WTC11 (cell line): ENCODE results near the gene ASIC2. TPM values are rescaled to one million over a fixed set of nuclear protein-coding genes. Genes with fewer than 3 reads are reported as not detected.
"Not testable (repeated sequence)": the region's sequence is repeated elsewhere in the genome, so short reads cannot be mapped to it uniquely, and the experiment has no call there.

ENCODE experiments used
- ATAC-seq: fragments of 200-7000 bp; cut with Tn5 transposase; 2 replicates; pipeline ENCODE4 v1.10.0; 2021; ENCODE audit warnings: mild to moderate bottlenecking, moderate library complexity
- CTCF ChIA-PET: fragments of 300-600 bp; sonication (Branson Sonifier 250); formaldehyde crosslinking; loops from one replicate; lab custom pipeline; 2021; ENCODE audit warnings: antibody characterized with exemption; lab: Charles Lee
- POLR2A ChIA-PET: fragments of 350-600 bp; sonication (Branson Sonifier 250); formaldehyde crosslinking; loops from one replicate; lab custom pipeline; 2021; ENCODE audit warnings: antibody characterized with exemption; lab: Charles Lee
- DNase-seq: peaks from one replicate; pipeline ENCODE4 v3.0.0; 2021; ENCODE audit warnings: low spot score
- H3K27ac Mint-ChIP-seq: 2 replicates; pipeline ENCODE4 v1.8.0; 2021; ENCODE audit warnings: mixed read lengths
- H3K27me3 Mint-ChIP-seq: 2 replicates; pipeline ENCODE4 v1.8.0; 2021; ENCODE audit warnings: low read depth, mild to moderate bottlenecking, moderate library complexity, mixed read lengths
- H3K36me3 Mint-ChIP-seq: 2 replicates; pipeline ENCODE4 v1.8.0; 2021; ENCODE audit warnings: mixed read lengths
- H3K4me1 Mint-ChIP-seq: 2 replicates; pipeline ENCODE4 v1.8.0; 2022; ENCODE audit warnings: mixed read lengths
- H3K4me3 Mint-ChIP-seq: 2 replicates; pipeline ENCODE4 v1.8.0; 2021; ENCODE audit warnings: mild to moderate bottlenecking, moderate library complexity, mixed read lengths
- H3K9me3 Mint-ChIP-seq: 2 replicates; pipeline ENCODE4 v1.8.0; 2021; ENCODE audit warnings: mixed read lengths
- FOXK1 ChIP-seq: sonication (generic); formaldehyde crosslinking; IDR thresholded peaks from 2 replicates; pipeline ENCODE4 v1.8.0; 2022; ENCODE audit warnings: mild to moderate bottlenecking, moderate library complexity, missing genetic modification reagents
- GTF2I ChIP-seq: fragments of 250-450 bp; sonication (Bioruptor Pico); conservative IDR thresholded peaks from 2 replicates; pipeline ENCODE4 v1.4.0; 2021; ENCODE audit warnings: mild to moderate bottlenecking
- KAT7 ChIP-seq: sonication (generic); formaldehyde crosslinking; IDR thresholded peaks from 2 replicates; pipeline ENCODE4 v1.8.1; 2023; ENCODE audit warnings: missing genetic modification reagents, mild to moderate bottlenecking, borderline replicate concordance
- MLX ChIP-seq: sonication (generic); formaldehyde crosslinking; IDR thresholded peaks from 2 replicates; pipeline ENCODE4 v1.8.1; 2023; ENCODE audit warnings: mild to moderate bottlenecking, missing genetic modification reagents, moderate library complexity
- RORB ChIP-seq: fragments of 250-450 bp; sonication (Bioruptor Pico); IDR thresholded peaks from 2 replicates; pipeline ENCODE4 v1.9.0; 2021; ENCODE audit warnings: mild to moderate bottlenecking
- ZNF138 ChIP-seq: sonication (generic); formaldehyde crosslinking; conservative IDR thresholded peaks from 2 replicates; pipeline ENCODE4 v1.8.1; 2022; ENCODE audit warnings: mild to moderate bottlenecking, moderate library complexity, missing genetic modification reagents
- ZNF671 ChIP-seq: fragments of 250-450 bp; sonication (Bioruptor Pico); IDR thresholded peaks from 2 replicates; pipeline ENCODE4 v1.8.0; 2021; ENCODE audit warnings: mild to moderate bottlenecking
- total RNA-seq: library from RNA; stranded (reverse); gene quantifications from 3 replicates; pipeline ENCODE4 v1.2.3, GENCODE V29; 2021
- TF ChIP-seq, protein P1 (sequence below): sonication (generic); formaldehyde crosslinking; IDR thresholded peaks from 2 replicates; pipeline ENCODE4 v1.8.1; 2022; ENCODE audit warnings: low read depth, mild to moderate bottlenecking, moderate library complexity, missing genetic modification reagents, borderline replicate concordance
- TF ChIP-seq, protein P2 (sequence below): sonication (generic); formaldehyde crosslinking; IDR thresholded peaks from 2 replicates; pipeline ENCODE4 v1.8.1; 2023; ENCODE audit warnings: mild to moderate bottlenecking, missing genetic modification reagents
- TF ChIP-seq, protein P3 (sequence below): sonication (generic); formaldehyde crosslinking; IDR thresholded peaks from 2 replicates; pipeline ENCODE4 v1.8.1; 2022; ENCODE audit warnings: mild to moderate bottlenecking, moderate library complexity, missing genetic modification reagents

The ASIC2 gene
- total RNA-seq, 1 experiment from 2014 or later = 2.7 TPM

DNA sequence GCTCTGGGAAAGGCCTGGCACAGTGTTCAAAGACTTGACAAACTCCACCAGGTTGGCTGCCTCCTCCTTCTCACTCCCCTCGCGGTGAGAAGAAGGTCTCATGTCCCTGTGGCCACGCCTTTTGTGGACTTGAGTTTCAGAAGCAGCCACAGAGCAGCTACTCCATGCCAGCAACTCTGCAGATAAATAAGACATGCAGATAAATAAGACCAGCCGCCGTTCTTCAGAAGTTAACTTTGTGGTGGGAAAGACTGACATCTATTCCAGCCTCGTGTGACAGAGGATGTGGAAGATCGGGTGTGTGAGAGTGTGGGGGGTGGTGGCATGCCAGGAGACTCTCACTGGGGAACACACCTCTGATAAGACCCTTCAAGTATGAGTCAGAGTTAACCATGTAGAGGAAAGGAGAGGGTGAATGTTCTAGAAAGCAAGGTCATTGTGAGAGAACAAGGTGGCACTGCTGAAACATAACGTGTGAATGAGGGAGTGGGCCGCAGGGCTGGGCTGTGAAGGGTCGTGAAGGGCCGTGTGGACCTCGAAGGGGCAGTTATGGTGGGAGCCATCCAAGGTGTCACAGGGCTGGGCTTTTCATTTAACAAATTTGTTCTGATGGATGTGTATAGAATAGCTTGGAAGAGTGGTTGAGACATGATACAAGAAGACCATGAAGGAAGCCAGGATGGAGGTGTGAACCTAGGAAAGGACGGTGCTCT, 300.6 kb downstream of the ASIC2 start (continued):
- TF ChIP-seq RORB (CRISPR knock-in tag) = no peak
- TF ChIP-seq GTF2I (CRISPR knock-in tag) = no peak
- TF ChIP-seq ZNF138 (CRISPR knock-in tag) = no peak
- no peak for TF ChIP-seq KAT7
- TF ChIP-seq MLX = no peak
- no peak for TF ChIP-seq FOXK1 (CRISPR knock-in tag)
- TF ChIP-seq ZNF671 (CRISPR knock-in tag) = no peak
- TF ChIP-seq, protein P1, sequence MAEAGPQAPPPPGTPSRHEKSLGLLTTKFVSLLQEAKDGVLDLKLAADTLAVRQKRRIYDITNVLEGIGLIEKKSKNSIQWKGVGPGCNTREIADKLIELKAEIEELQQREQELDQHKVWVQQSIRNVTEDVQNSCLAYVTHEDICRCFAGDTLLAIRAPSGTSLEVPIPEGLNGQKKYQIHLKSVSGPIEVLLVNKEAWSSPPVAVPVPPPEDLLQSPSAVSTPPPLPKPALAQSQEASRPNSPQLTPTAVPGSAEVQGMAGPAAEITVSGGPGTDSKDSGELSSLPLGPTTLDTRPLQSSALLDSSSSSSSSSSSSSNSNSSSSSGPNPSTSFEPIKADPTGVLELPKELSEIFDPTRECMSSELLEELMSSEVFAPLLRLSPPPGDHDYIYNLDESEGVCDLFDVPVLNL (CRISPR knock-in tag) = no peak

DNA sequence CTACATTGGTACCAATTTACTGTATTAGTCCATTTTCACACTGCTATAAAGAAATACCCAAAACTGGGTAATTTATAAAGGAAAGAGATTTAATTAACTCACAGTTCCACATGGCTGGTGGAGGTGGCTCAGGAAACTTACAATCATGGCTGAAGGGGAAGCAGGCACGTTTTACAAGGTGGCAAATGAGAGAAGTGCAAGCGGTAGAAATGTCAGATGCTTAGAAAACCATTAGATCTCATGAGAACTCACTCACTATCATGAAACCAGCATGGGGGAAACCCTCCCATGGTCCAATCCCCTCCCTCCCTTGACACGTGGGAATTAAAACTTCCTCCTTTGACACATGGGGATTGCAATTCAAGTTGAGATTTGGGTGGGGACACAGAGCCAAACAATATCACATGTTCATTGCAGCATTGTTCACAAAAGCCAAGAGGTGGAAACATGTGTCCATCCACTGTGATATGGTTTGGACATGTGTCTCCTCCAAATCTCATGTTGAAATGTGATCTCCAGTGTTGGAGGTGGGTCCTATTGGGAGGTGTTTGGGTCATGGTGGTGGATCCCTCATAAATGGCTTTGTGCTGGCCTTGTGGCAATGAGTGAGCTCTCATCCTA, 304.5 kb downstream of the ASIC2 start:
- ChIA-PET POLR2A (no interaction called here), CTCF (interaction anchor here (1.9 to 4.1 kb wide), 2 partner anchors 10 kb away, joined by 6 to 19 read pairs; no protein-coding TSS in a partner anchor)
- Mint-ChIP-seq H3K9me3 (peaks cover 50% of the 10 kb centered on the region), H3K27ac (no peak overlapping the region), H3K4me3 (no peak overlapping the region), H3K36me3 (peaks cover 18% of the 10 kb centered on the region), H3K4me1 (no peaks in the 10 kb centered on the region), H3K27me3 (peaks cover 31% of the 10 kb centered on the region)
- TF ChIP-seq, protein P2, sequence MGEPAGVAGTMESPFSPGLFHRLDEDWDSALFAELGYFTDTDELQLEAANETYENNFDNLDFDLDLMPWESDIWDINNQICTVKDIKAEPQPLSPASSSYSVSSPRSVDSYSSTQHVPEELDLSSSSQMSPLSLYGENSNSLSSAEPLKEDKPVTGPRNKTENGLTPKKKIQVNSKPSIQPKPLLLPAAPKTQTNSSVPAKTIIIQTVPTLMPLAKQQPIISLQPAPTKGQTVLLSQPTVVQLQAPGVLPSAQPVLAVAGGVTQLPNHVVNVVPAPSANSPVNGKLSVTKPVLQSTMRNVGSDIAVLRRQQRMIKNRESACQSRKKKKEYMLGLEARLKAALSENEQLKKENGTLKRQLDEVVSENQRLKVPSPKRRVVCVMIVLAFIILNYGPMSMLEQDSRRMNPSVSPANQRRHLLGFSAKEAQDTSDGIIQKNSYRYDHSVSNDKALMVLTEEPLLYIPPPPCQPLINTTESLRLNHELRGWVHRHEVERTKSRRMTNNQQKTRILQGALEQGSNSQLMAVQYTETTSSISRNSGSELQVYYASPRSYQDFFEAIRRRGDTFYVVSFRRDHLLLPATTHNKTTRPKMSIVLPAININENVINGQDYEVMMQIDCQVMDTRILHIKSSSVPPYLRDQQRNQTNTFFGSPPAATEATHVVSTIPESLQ (CRISPR knock-in tag) = no peak
- DNase-seq = no peak
- ATAC-seq = no peak

- H3K9me3 Mint-ChIP-seq = peaks cover 53% of the 10 kb centered on the region
- CTCF ChIA-PET = interaction anchor here (4.1 kb wide), 1 partner anchor 11 kb away, joined by 19 read pairs; no protein-coding TSS in a partner anchor
- POLR2A ChIA-PET, H3K4me1 Mint-ChIP-seq, H3K4me3 Mint-ChIP-seq, DNase-seq, ATAC-seq, H3K27ac Mint-ChIP-seq: not testable (repeated sequence)
- H3K36me3 Mint-ChIP-seq = peaks cover 18% of the 10 kb centered on the region
- peaks cover 31% of the 10 kb centered on the region for H3K27me3 Mint-ChIP-seq
Measured at GRCh38 chr17:32987868-32988267, 305.2 kb downstream of the ASIC2 start.

DNA sequence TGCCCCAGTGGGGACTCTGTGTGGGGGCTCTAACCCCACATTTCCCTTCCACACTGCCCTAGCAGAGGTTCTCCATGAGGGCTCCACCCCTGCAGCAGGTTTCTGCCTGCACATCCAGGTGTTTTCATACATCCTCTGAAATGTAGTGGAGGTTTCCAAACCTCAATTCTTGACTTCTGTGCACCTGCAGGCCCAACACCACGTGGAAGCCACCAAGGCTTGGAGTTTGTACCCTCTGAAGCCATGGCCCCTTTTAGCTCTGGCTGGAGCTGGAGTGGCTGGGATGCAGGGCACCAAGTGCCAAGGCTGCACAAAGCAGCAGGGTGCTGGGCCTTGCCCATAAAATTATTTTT, 305.7 kb downstream of the ASIC2 start:
- CTCF ChIA-PET = interaction anchor here (4.1 kb wide), 1 partner anchor 11 kb away, joined by 19 read pairs; no protein-coding TSS in a partner anchor
- H3K36me3 Mint-ChIP-seq = peaks cover 22% of the 10 kb centered on the region
- POLR2A ChIA-PET, H3K4me1 Mint-ChIP-seq, H3K4me3 Mint-ChIP-seq, H3K27ac Mint-ChIP-seq, ATAC-seq, DNase-seq: not testable (repeated sequence)
- peaks cover 35% of the 10 kb centered on the region for H3K27me3 Mint-ChIP-seq
- H3K9me3 Mint-ChIP-seq = peaks cover 58% of the 10 kb centered on the region

DNA sequence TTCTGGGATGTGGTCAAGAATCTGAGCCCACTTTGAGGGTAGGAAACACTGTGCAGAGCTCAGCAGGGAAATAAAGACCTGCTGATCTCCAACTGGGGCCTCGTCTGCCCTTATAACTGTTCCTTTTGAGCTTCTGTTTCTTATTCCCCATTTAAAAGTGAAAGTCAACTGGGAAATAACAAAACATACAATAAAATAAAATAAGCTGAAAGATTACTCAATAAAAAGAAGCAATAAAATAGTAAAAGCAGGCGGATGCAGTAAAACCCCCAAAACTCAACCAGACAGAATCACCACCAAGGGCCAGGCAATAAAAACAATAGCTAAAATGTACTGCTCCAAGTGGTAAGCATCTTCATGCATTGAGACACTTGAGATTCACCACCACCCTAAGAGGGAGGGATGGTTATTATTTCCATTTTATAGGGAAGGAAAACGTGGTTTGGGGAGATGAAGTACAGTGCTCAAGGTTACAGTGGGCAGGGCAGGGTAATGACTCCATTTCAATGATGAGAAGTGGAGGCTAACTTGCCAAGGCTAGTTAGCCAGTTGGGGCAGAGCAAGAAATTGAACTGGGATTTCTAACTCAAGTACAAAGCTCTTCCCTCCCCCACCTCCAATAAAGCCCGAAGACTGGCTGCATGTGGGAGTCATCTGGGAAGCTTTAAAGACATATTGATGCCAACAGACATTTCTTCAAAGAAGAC, 307.9 kb downstream of the ASIC2 start:
- DNase-seq (no peak), ATAC-seq (no peak)
- CTCF ChIA-PET = interaction anchor here (0.7 to 4.1 kb wide), 2 partner anchors 14 to 157 kb away, joined by 3 to 19 read pairs; no protein-coding TSS in a partner anchor
- no peak overlapping the region for H3K4me3 Mint-ChIP-seq
- H3K9me3 Mint-ChIP-seq = peaks cover 74% of the 10 kb centered on the region
- TF ChIP-seq, protein P3, sequence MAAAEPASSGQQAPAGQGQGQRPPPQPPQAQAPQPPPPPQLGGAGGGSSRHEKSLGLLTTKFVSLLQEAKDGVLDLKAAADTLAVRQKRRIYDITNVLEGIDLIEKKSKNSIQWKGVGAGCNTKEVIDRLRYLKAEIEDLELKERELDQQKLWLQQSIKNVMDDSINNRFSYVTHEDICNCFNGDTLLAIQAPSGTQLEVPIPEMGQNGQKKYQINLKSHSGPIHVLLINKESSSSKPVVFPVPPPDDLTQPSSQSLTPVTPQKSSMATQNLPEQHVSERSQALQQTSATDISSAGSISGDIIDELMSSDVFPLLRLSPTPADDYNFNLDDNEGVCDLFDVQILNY (CRISPR knock-in tag) = no peak
- POLR2A ChIA-PET = interaction anchor here (0.7 kb wide), 1 partner anchor 52 kb away, joined by 3 read pairs; no protein-coding TSS in a partner anchor
- no peaks in the 10 kb centered on the region for H3K4me1 Mint-ChIP-seq
- H3K27me3 Mint-ChIP-seq = peaks cover 49% of the 10 kb centered on the region
- peaks cover 37% of the 10 kb centered on the region for H3K36me3 Mint-ChIP-seq
- no peak overlapping the region for H3K27ac Mint-ChIP-seq

GRCh38 chr17:32981611-32982010, 311.5 kb downstream of the ASIC2 start:
- DNase-seq, H3K4me3 Mint-ChIP-seq, POLR2A ChIA-PET, H3K27ac Mint-ChIP-seq, ATAC-seq, H3K4me1 Mint-ChIP-seq, CTCF ChIA-PET: not testable (repeated sequence)
- Mint-ChIP-seq H3K27me3 (peaks cover 35% of the 10 kb centered on the region), H3K36me3 (peaks cover 21% of the 10 kb centered on the region), H3K9me3 (peaks cover 62% of the 10 kb centered on the region)
